GM21526 (cell line): ENCODE results near the gene SMC6.
A peak's percentile ranks its signal among the peaks of the same experiment; 100 is the strongest.

ENCODE experiments used
- ATAC-seq: cut with Tn5 transposase; IDR thresholded peaks from one replicate; pipeline ENCODE4 v1.9.1; 2021; ENCODE audit warnings: moderate library complexity; ENCODE audit not compliant: unreplicated experiment, low FRiP score

The SMC6 gene

GRCh38 chr2:17768894-17769293 lies 15.3 kb upstream of the SMC6 start:
- ATAC-seq: no peak

- no peak for ATAC-seq
Observed at GRCh38 chr2:17765398-17765797, 11.8 kb upstream of the SMC6 start.

- ATAC-seq: no peak
Observed at GRCh38 chr2:17763641-17764333, 10.2 kb upstream of the SMC6 start.

GRCh38 chr2:17762451-17762850 lies 8.8 kb upstream of the SMC6 start:
- ATAC-seq: no peak

- no peak for ATAC-seq
Observed at GRCh38 chr2:17759805-17760204, 6.2 kb upstream of the SMC6 start.

GRCh38 chr2:17758118-17758517 lies 4.5 kb upstream of the SMC6 start:
- ATAC-seq: no peak

- ATAC-seq: no peak
Observed at GRCh38 chr2:17757321-17757720, 3.7 kb upstream of the SMC6 start.

GRCh38 chr2:17756668-17757067 lies 3.1 kb upstream of the SMC6 start:
- no peak for ATAC-seq

GRCh38 chr2:17754773-17755425 lies 1.3 kb upstream of the SMC6 start:
- no peak for ATAC-seq

GRCh38 chr2:17752892-17753802 lies 463 bp downstream of the SMC6 start:
- ATAC-seq: peak; percentile 40

- ATAC-seq: no peak
Observed at GRCh38 chr2:17752246-17752645, 1.4 kb downstream of the SMC6 start.

GRCh38 chr2:17749753-17750438 lies 3.7 kb downstream of the SMC6 start:
- ATAC-seq: peak; percentile 25

GRCh38 chr2:17748745-17749144 lies 4.9 kb downstream of the SMC6 start:
- no peak for ATAC-seq

GRCh38 chr2:17747684-17748452 lies 5.7 kb downstream of the SMC6 start:
- no peak for ATAC-seq

GRCh38 chr2:17740203-17740602 lies 13.4 kb downstream of the SMC6 start:
- ATAC-seq: no peak

- ATAC-seq: no peak
Observed at GRCh38 chr2:17736989-17737388, 16.6 kb downstream of the SMC6 start.

GRCh38 chr2:17735864-17736263 lies 17.7 kb downstream of the SMC6 start:
- no peak for ATAC-seq

GRCh38 chr2:17733599-17733998 lies 20.0 kb downstream of the SMC6 start:
- no peak for ATAC-seq

- no peak for ATAC-seq
Observed at GRCh38 chr2:17729880-17730279, 23.7 kb downstream of the SMC6 start.

- ATAC-seq: no peak
Observed at GRCh38 chr2:17728210-17728609, 25.4 kb downstream of the SMC6 start.
